Measurements from ENCODE around the gene RNF10.

DNA sequence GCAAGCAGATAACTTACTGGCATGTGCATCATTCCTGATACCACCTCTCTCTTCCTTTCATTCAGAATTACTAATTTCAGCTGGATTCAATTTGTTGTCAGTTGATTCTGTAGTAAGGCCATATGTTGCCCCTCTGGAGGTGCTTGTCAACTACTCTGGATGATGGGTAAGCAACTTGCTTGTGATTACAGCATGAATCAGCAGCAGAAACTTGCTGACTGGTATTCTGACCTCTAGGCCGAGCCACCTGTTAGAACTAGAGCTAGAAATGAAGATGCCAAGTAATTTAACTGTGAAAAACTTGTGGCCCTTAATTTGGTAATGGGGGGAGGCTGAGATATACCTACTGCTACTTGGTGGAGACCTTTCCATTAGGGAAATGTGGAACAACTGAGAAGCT is 5.1 kb downstream of the RNF10 start:
- TF ChIP-seq, protein P1, sequence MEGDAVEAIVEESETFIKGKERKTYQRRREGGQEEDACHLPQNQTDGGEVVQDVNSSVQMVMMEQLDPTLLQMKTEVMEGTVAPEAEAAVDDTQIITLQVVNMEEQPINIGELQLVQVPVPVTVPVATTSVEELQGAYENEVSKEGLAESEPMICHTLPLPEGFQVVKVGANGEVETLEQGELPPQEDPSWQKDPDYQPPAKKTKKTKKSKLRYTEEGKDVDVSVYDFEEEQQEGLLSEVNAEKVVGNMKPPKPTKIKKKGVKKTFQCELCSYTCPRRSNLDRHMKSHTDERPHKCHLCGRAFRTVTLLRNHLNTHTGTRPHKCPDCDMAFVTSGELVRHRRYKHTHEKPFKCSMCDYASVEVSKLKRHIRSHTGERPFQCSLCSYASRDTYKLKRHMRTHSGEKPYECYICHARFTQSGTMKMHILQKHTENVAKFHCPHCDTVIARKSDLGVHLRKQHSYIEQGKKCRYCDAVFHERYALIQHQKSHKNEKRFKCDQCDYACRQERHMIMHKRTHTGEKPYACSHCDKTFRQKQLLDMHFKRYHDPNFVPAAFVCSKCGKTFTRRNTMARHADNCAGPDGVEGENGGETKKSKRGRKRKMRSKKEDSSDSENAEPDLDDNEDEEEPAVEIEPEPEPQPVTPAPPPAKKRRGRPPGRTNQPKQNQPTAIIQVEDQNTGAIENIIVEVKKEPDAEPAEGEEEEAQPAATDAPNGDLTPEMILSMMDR (IDR thresholded peaks at IDR 0.05; ENCODE audit: poor library complexity), result no peak
- TF ChIP-seq EZH2phosphoT487 (IDR thresholded peaks at IDR 0.05; ENCODE audit: low read depth, severe bottlenecking, unreplicated experiment), result no peak
- TF ChIP-seq EZH2 (IDR thresholded peaks at IDR 0.05; ENCODE audit: borderline replicate concordance), result no peak

All from hepatocyte (in vitro differentiated cells).